Epithelial cell of esophagus (primary cell): ENCODE measurements around the gene MYPN.

Experiments used
- DNase-seq: peaks from one replicate; pipeline ENCODE4 v3.0.0; 2010; ENCODE audit warnings: low read depth
- H3K4me3 ChIP-seq: 2 replicates; pipeline ENCODE4 v1.5.1; 2011; ENCODE audit warnings: mild to moderate bottlenecking, low read length, control low read depth
- CTCF ChIP-seq: IDR thresholded peaks from 2 replicates; pipeline ENCODE4 v1.5.1; 2011; ENCODE audit warnings: low read depth, mild to moderate bottlenecking, low read length, control low read depth, inconsistent platforms; ENCODE audit not compliant: insufficient read depth; ENCODE audit errors: missing control alignments

Gene MYPN

GRCh38 chr10:68103901-68104300 is 5.4 kb upstream of the MYPN start:
- DNase-seq, result no peak
- no peak overlapping the region for H3K4me3 ChIP-seq
- no peak for TF ChIP-seq CTCF

- DNase-seq, result peak; percentile 70
- H3K4me3 ChIP-seq, result no peak overlapping the region
- TF ChIP-seq CTCF, result no peak
Measured at GRCh38 chr10:68105820-68106219, 3.5 kb upstream of the MYPN start.

GRCh38 chr10:68106656-68107055 is 2.6 kb upstream of the MYPN start:
- TF ChIP-seq CTCF, result no peak
- no peak overlapping the region for H3K4me3 ChIP-seq
- DNase-seq, result peak; percentile 72

- no peak overlapping the region for H3K4me3 ChIP-seq
- no peak for TF ChIP-seq CTCF
- DNase-seq, result no peak
Measured at GRCh38 chr10:68107651-68108050, 1.6 kb upstream of the MYPN start.

- H3K4me3 ChIP-seq, result no peak overlapping the region
- no peak for TF ChIP-seq CTCF
- DNase-seq, result no peak
Measured at GRCh38 chr10:68108051-68108450, 1.2 kb upstream of the MYPN start.

GRCh38 chr10:68108653-68109052 is 635 bp upstream of the MYPN start:
- TF ChIP-seq CTCF, result no peak
- H3K4me3 ChIP-seq, result no peak overlapping the region
- DNase-seq, result no peak

- no peak for TF ChIP-seq CTCF
- no peak for DNase-seq
- H3K4me3 ChIP-seq, result no peak overlapping the region
Measured at GRCh38 chr10:68110027-68110426, 739 bp downstream of the MYPN start.
